H1 (cell line): Measurements from ENCODE around the gene SAPCD1. TPM values are rescaled to one million over a fixed set of nuclear protein-coding genes. Genes with fewer than 3 reads are reported as not detected.

Experiments
- CTCF ChIA-PET: fragments of 300-600 bp; sonication (Branson Sonifier 250); formaldehyde crosslinking; loops from one replicate; lab custom pipeline; 2021; ENCODE audit not compliant: partially characterized antibody; lab: Charles Lee
- POLR2A ChIA-PET: fragments of 300-600 bp; sonication (Branson Sonifier 250); formaldehyde crosslinking; loops from one replicate; lab custom pipeline; 2021; ENCODE audit warnings: inconsistent platforms; ENCODE audit not compliant: partially characterized antibody; lab: Charles Lee
- DNase-seq, 2 experiments: peaks; one replicate each; pipeline versions ENCODE4 v3.0.0 to v3.0.0-alpha.2; 2010 to 2022; ENCODE audit warnings: low spot score in 2 of 2, low read depth in 1 of 2, mixed read lengths in 1 of 2
- FAIRE-seq: peaks from 2 replicates; lab custom pipeline; 2011; peaks lifted over from hg19 to GRCh38; lab: Jason Lieb, UNC
- H2AFZ ChIP-seq: 2 replicates; pipeline ENCODE4 v1.8.1; 2012; ENCODE audit warnings: low read length, inconsistent platforms
- H2AK5ac ChIP-seq: 2 replicates; pipeline ENCODE4 v1.6.1; 2013; ENCODE audit warnings: low read depth, low read length
- H2BK120ac ChIP-seq: replicated peaks from 2 replicates; pipeline ENCODE3; 2013; ENCODE audit warnings: low read depth, low read length, inconsistent platforms
- H2BK12ac ChIP-seq: 2 replicates; pipeline ENCODE4 v1.6.1; 2013; ENCODE audit warnings: low read depth, low read length
- H2BK15ac ChIP-seq: 2 replicates; pipeline ENCODE4 v1.6.1; 2013; ENCODE audit warnings: low read length
- H2BK20ac ChIP-seq: 2 replicates; pipeline ENCODE4 v1.6.1; 2013; ENCODE audit warnings: low read length
- H2BK5ac ChIP-seq: 2 replicates; pipeline ENCODE4 v1.6.1; 2013; ENCODE audit warnings: low read depth, low read length
- H3K14ac ChIP-seq: 2 replicates; pipeline ENCODE4 v1.6.1; 2013; ENCODE audit warnings: inconsistent platforms; ENCODE audit not compliant: insufficient read length
- H3K18ac ChIP-seq: 2 replicates; pipeline ENCODE4 v1.6.1; 2013; ENCODE audit warnings: low read length; ENCODE audit errors: extremely low read depth
- H3K23ac ChIP-seq: 2 replicates; pipeline ENCODE4 v1.6.1; 2013; ENCODE audit warnings: inconsistent platforms; ENCODE audit not compliant: insufficient read length
- H3K23me2 ChIP-seq: 2 replicates; pipeline ENCODE4 v1.6.1; 2013; ENCODE audit warnings: low read depth, low read length
- H3K27ac ChIP-seq: 2 replicates; pipeline ENCODE4 v1.6.1; 2011; ENCODE audit warnings: low read depth, low read length, inconsistent platforms
- H3K27me3 ChIP-seq, 4 experiments: replicated peaks in 1 of 4; 1 replicate in 1 of 4; 2 replicates in 3 of 4; pipeline versions ENCODE4 v1.6.1 to v1.8.1; 2011 to 2013; ENCODE audit warnings: low read length in 3 of 4, mild to moderate bottlenecking in 3 of 4, inconsistent platforms in 2 of 4, mixed read lengths in 2 of 4, moderate library complexity in 1 of 4; ENCODE audit not compliant: control insufficient read depth in 3 of 4, insufficient read depth in 3 of 4; ENCODE audit errors: extremely low read depth in 1 of 4
- H3K36me3 ChIP-seq, 4 experiments: 2 replicates each; pipeline versions ENCODE4 v1.6.1 to v1.8.1; 2011 to 2013; ENCODE audit warnings: mild to moderate bottlenecking in 4 of 4, low read length in 3 of 4, moderate library complexity in 2 of 4, control low read depth in 1 of 4, inconsistent platforms in 1 of 4; ENCODE audit not compliant: insufficient read depth in 4 of 4, control insufficient read depth in 2 of 4
- H3K4ac ChIP-seq: replicated peaks from 2 replicates; pipeline ENCODE3; 2013; ENCODE audit warnings: low read length, low read depth, mixed read lengths, inconsistent platforms; ENCODE audit not compliant: insufficient read length
- H3K4me1 ChIP-seq, 4 experiments: replicated peaks in 1 of 4; 1 replicate in 1 of 4; 2 replicates in 3 of 4; pipeline versions ENCODE4 v1.6.1 to v1.8.1; 2011 to 2013; ENCODE audit warnings: low read length in 3 of 4, inconsistent platforms in 2 of 4, mixed read lengths in 1 of 4; ENCODE audit not compliant: insufficient read depth in 4 of 4, control insufficient read depth in 3 of 4
- H3K4me2 ChIP-seq, 2 experiments: 2 replicates each; pipeline versions ENCODE4 v1.6.1 to v1.8.1; 2011 to 2013; ENCODE audit warnings: low read depth in 2 of 2, low read length in 2 of 2, control low read depth in 1 of 2, inconsistent platforms in 1 of 2, mild to moderate bottlenecking in 1 of 2; ENCODE audit not compliant: insufficient read depth in 1 of 2
- H3K4me3 ChIP-seq, 4 experiments: fragments of 200-600, 300-600 bp in 1 of 4; sonication (generic), shearing (Covaris generic), sonication (Bioruptor Twin) in 1 of 4; 2 replicates each; pipeline versions ENCODE4 v1.5.1 to v1.8.1; 2011 to 2016; ENCODE audit warnings: low read length in 4 of 4, low read depth in 3 of 4, control low read depth in 2 of 4, inconsistent platforms in 2 of 4, mild to moderate bottlenecking in 2 of 4, mixed read lengths in 1 of 4, moderate library complexity in 1 of 4; ENCODE audit not compliant: insufficient read depth in 2 of 4; ENCODE audit errors: extremely low read depth in 1 of 4
- H3K56ac ChIP-seq: replicated peaks from 2 replicates; pipeline ENCODE3; 2013; ENCODE audit warnings: low read depth, mild to moderate bottlenecking, mixed read lengths, low read length, inconsistent platforms; ENCODE audit not compliant: insufficient read length
- H3K79me1 ChIP-seq: 2 replicates; pipeline ENCODE4 v1.6.1; 2013; ENCODE audit warnings: low read depth, low read length, control low read depth
- H3K79me2 ChIP-seq, 2 experiments: 2 replicates each; pipeline versions ENCODE4 v1.6.1 to v1.8.1; 2012 to 2013; ENCODE audit warnings: low read length in 2 of 2, mild to moderate bottlenecking in 2 of 2, inconsistent platforms in 1 of 2; ENCODE audit not compliant: insufficient read depth in 2 of 2, control insufficient read depth in 1 of 2
- H3K9ac ChIP-seq, 4 experiments: replicated peaks in 1 of 4; 1 replicate in 1 of 4; 2 replicates in 3 of 4; pipeline versions ENCODE4 v1.6.1 to v1.8.1; 2011 to 2013; ENCODE audit warnings: low read depth in 3 of 4, low read length in 3 of 4, control low read depth in 2 of 4, mild to moderate bottlenecking in 2 of 4, moderate library complexity in 2 of 4, inconsistent platforms in 1 of 4; ENCODE audit errors: extremely low read depth in 1 of 4
- H3K9me3 ChIP-seq, 2 experiments: 2 replicates each; pipeline versions ENCODE4 v1.6.1 to v1.8.1; 2012 to 2013; ENCODE audit warnings: mild to moderate bottlenecking in 2 of 2, moderate library complexity in 2 of 2, control low read depth in 1 of 2, inconsistent platforms in 1 of 2, low read depth in 1 of 2, low read length in 1 of 2, mixed read lengths in 1 of 2; ENCODE audit not compliant: insufficient read depth in 2 of 2
- H4K20me1 ChIP-seq, 2 experiments: replicated peaks in 1 of 2; 2 replicates each; pipeline versions ENCODE3 to v1.8.1; 2011 to 2013; ENCODE audit warnings: inconsistent platforms in 2 of 2, low read length in 2 of 2, mild to moderate bottlenecking in 1 of 2; ENCODE audit not compliant: insufficient read depth in 2 of 2, control insufficient read depth in 1 of 2
- H4K5ac ChIP-seq: 2 replicates; pipeline ENCODE4 v1.6.1; 2013; ENCODE audit warnings: low read length, low read depth, mixed read lengths, inconsistent platforms; ENCODE audit not compliant: insufficient read length
- H4K8ac ChIP-seq: 2 replicates; pipeline ENCODE4 v1.8.0; 2013; ENCODE audit warnings: mild to moderate bottlenecking, moderate library complexity, low read length, inconsistent platforms; ENCODE audit not compliant: insufficient read depth; ENCODE audit errors: extremely low read depth
- H4K91ac ChIP-seq: replicated peaks from 2 replicates; pipeline ENCODE3; 2013; ENCODE audit warnings: low read length, mixed read lengths, inconsistent platforms; ENCODE audit not compliant: insufficient read length
- SIRT6 ChIP-seq: IDR thresholded peaks from one replicate; pipeline ENCODE4 v1.7.1; 2012; ENCODE audit warnings: low read length, inconsistent platforms
- WGBS, 2 experiments: shearing (Covaris generic) in 1 of 2; methylation state at CpG; one replicate each; pipeline versions ENCODE4 v1.1.6 to v1.1.7; 2013 to 2015; ENCODE audit warnings: low lambda C conversion rate in 2 of 2, mixed read lengths in 2 of 2, inconsistent platforms in 1 of 2, low coverage in 1 of 2, missing lambda C conversion rate in 1 of 2; ENCODE audit not compliant: insufficient replicate concordance in 2 of 2, insufficient coverage in 1 of 2, insufficient read length in 1 of 2; ENCODE audit errors: extremely low coverage in 1 of 2, missing lambda C conversion rate in 1 of 2; 5-methylcytosine and 5-hydroxymethylcytosine counted together
- polyA plus RNA-seq, 7 experiments: library from polyadenylated mRNA; depleted of rRNA in 3 of 7; stranded (reverse) in 5 of 7; unstranded in 2 of 7; fragments of >200 nt in 5 of 7; fragments of 200-250 nt in 2 of 7; gene quantifications; 1 replicate in 5 of 7; 2 replicates in 1 of 7; 4 replicates in 1 of 7; pipeline versions ENCODE4 v1.2.1 to v1.2.3, GENCODE V29; 2011 to 2013; ENCODE audit warnings: missing spikeins in 2 of 7, mixed read lengths in 2 of 7
- total RNA-seq: library from RNA; stranded (reverse); fragmentation: NEBNext Ultra II Directional; extraction: Animal tissue kit (Norgen Biotek cat#: 25700); gene quantifications from 2 replicates; pipeline ENCODE4 v1.2.1, GENCODE V29; 2021

Gene SAPCD1
- total and polyA plus RNA-seq, 2 of the 8 experiments (the other 6 are each of a cell fraction or from before 2014, with no cell fraction given) = 3.1 to 5.9 TPM

- Histone ChIP-seq H3K27me3 (no peaks in the 10 kb centered on the region), H4K20me1 (no peaks in the 10 kb centered on the region), H2BK15ac (no peak overlapping the region), H3K14ac (no peak overlapping the region), H3K23ac (no peak overlapping the region), H2BK20ac (no peak overlapping the region), H3K4me1 (peaks cover 0 to 11% (median under 1%) of the 10 kb centered on the region in 4 experiments; a peak in 4 of 7 replicates), H2AFZ (no peak overlapping the region), H2BK120ac (no peak overlapping the region), H2AK5ac (no peak overlapping the region), H3K9ac (no peak overlapping the region), H3K56ac (no peak overlapping the region), H4K5ac (no peak overlapping the region), H3K18ac (no peak overlapping the region), H2BK12ac (no peak overlapping the region), H3K4ac (no peak overlapping the region), H3K9me3 (no peaks in the 10 kb centered on the region), H4K91ac (no peak overlapping the region), H4K8ac (no peak overlapping the region), H3K4me2 (no peak overlapping the region), H3K79me2 (no peaks in the 10 kb centered on the region), H3K23me2 (peaks cover 3% of the 10 kb centered on the region; the same call in 1 of the 2 replicates), H3K4me3 (no peak overlapping the region), H3K36me3 (peaks cover 0 to 16% (median 1%) of the 10 kb centered on the region in 4 experiments; a peak in 3 of 8 replicates), H3K27ac (no peak overlapping the region), H2BK5ac (no peak overlapping the region), H3K79me1 (no peaks in the 10 kb centered on the region)
- CTCF ChIA-PET = interaction anchor here (0.5 to 1.6 kb wide), 8 partner anchors 9 to 134 kb away, joined by 3 to 5 read pairs (median 3); partner anchors contain the start of genes CLIC1 and VWA7
- whole genome bisulfite sequencing, 2 experiments = 98% methylated on average over 4 of the region's 4 CpGs; no CpG with 5 or more reads in 1 of the 2 experiments
- no peak for FAIRE-seq
- POLR2A ChIA-PET = interaction anchor here (0.6 to 1.6 kb wide), 8 partner anchors 11 to 103 kb away, joined by 3 to 12 read pairs (median 4); partner anchors contain the start of genes C6orf47, DDAH2 and MSH5
- no peak for DNase-seq
- TF ChIP-seq SIRT6 = no peak
Observed at GRCh38 chr6:31764198-31764597, 1.7 kb downstream of the SAPCD1 start.
